ENCODE measurements around the gene SEC31B. TPM values are rescaled to one million over a fixed set of nuclear protein-coding genes. Genes with fewer than 3 reads are reported as not detected.

SEC31B gene
- total and polyA plus RNA-seq, 9 of the 15 experiments (the other 6 are each of a cell fraction or from before 2014, with no cell fraction given), result 0.91 to 7.0 (median 2.4) TPM

- H3K4me1 ChIP-seq (replicated peaks in 1 of 2; ENCODE audit: control insufficient read depth in 2 of 2, insufficient read depth in 2 of 2, low read length in 2 of 2), result peaks cover 0 to 8% of the 10 kb centered on the region in 2 experiments; a peak in 3 of 5 replicates
- H3K9me1 ChIP-seq (ENCODE audit: control insufficient read depth, insufficient read depth, low read length), result no peaks in the 10 kb centered on the region
- no peaks in the 10 kb centered on the region for H3K79me2 ChIP-seq (ENCODE audit: control insufficient read depth, insufficient read depth, low read length)
- TF ChIP-seq ELK3 (CRISPR knock-in tag; IDR thresholded peaks at IDR 0.05) (no peak), AFF4 (CRISPR knock-in tag; IDR thresholded peaks at IDR 0.05) (no peak)
- ChIA-PET CTCF (ENCODE audit: low intra/inter-chr PET ratio) (no interaction called here), POLR2A (interaction anchor here (0.6 kb wide), 1 partner anchor 200 kb away, joined by 3 read pairs; no protein-coding TSS in a partner anchor)
- intact Hi-C loops (cut with micrococcal nuclease) (no loop called here), in situ Hi-C loops (cut with MboI) (no loop called here)
- H3K4me3 ChIP-seq, result no peak overlapping the region
- peaks cover 3 to 15% of the 10 kb centered on the region in 2 experiments; a peak in 4 of 5 replicates for H3K27me3 ChIP-seq (ENCODE audit: control insufficient read depth in 2 of 2, insufficient read depth in 2 of 2, low read length in 2 of 2)
- no peak for FAIRE-seq
- H3K9ac ChIP-seq (ENCODE audit: insufficient read depth in 1 of 2, low read depth in 2 of 2, low read length in 2 of 2), result no peak overlapping the region
- no TSS peak for BruUV-seq (replicated peaks)
- no peak overlapping the region for H3K4me2 ChIP-seq (ENCODE audit: insufficient read depth, low read length)
- DNase-seq (ENCODE audit: extremely low read depth in 1 of 4, low spot score in 3 of 4), result no peak
- H3K27ac ChIP-seq (ENCODE audit: extremely low read depth, low read depth, low read length), result no peak overlapping the region
- 32% methylated on average over 8 of the region's 8 CpGs for WGBS (ENCODE audit: insufficient coverage, low coverage, missing lambda C conversion rate)
- no peak overlapping the region for H2AFZ ChIP-seq (ENCODE audit: low read depth, low read length)
- no peak for ATAC-seq
- no peaks in the 10 kb centered on the region; the same call in 2 of the 3 replicates for H3K36me3 ChIP-seq (ENCODE audit: control insufficient read depth, insufficient read depth, low read length)
- H4K20me1 ChIP-seq (replicated peaks; ENCODE audit: control insufficient read depth, insufficient read depth, low read length), result peaks cover 8% of the 10 kb centered on the region; the same call in 1 of the 2 replicates
- no peaks in the 10 kb centered on the region for H3K9me3 ChIP-seq (replicated peaks; ENCODE audit: control insufficient read depth, insufficient read depth, low read depth, low read length)
Measured at GRCh38 chr10:100485366-100485765, 34.3 kb downstream of the SEC31B start.
